Chondrocyte (in vitro differentiated cells): Measurements from ENCODE around the gene VPS51. TPM values are rescaled to one million over a fixed set of nuclear protein-coding genes. Genes with fewer than 3 reads are reported as not detected.

Source experiments
- DNase-seq: peaks from one replicate; pipeline ENCODE4 v3.0.0; 2021; ENCODE audit warnings: mixed read lengths, low spot score
- H3K27ac Mint-ChIP-seq: one replicate; pipeline ENCODE4 v1.8.0; 2021; ENCODE audit warnings: mild to moderate bottlenecking, moderate library complexity, mixed read lengths; ENCODE audit not compliant: unreplicated experiment
- H3K27me3 Mint-ChIP-seq: 2 replicates; pipeline ENCODE4 v1.8.0; 2021; ENCODE audit warnings: low read depth, mixed read lengths
- H3K36me3 Mint-ChIP-seq: 2 replicates; pipeline ENCODE4 v1.8.0; 2021; ENCODE audit warnings: low read depth, mixed read lengths
- H3K4me1 Mint-ChIP-seq: 2 replicates; pipeline ENCODE4 v1.8.0; 2021; ENCODE audit warnings: low read depth, mild to moderate bottlenecking, mixed read lengths
- H3K4me3 Mint-ChIP-seq: one replicate; pipeline ENCODE4 v1.8.0; 2021; ENCODE audit warnings: mild to moderate bottlenecking, moderate library complexity, mixed read lengths; ENCODE audit not compliant: unreplicated experiment
- H3K9me3 Mint-ChIP-seq: 2 replicates; pipeline ENCODE4 v1.8.0; 2021; ENCODE audit warnings: low read depth, mixed read lengths
- CTCF ChIP-seq: fragments of 200-600 bp; sonication (generic); IDR thresholded peaks from 2 replicates; pipeline ENCODE4 v1.5.0; 2021; ENCODE audit warnings: antibody characterized with exemption, mild to moderate bottlenecking, moderate library complexity
- total RNA-seq: library from RNA; stranded (reverse); gene quantifications from 3 replicates; pipeline ENCODE4 v1.2.1, GENCODE V29; 2021

The VPS51 gene
- total RNA-seq, 1 donor from 2014 or later = 73.4 TPM

GRCh38 chr11:65107078-65107477, 11.1 kb downstream of the VPS51 start:
- Mint-ChIP-seq H3K36me3 (peaks cover 3% of the 10 kb centered on the region), H3K27ac (no peak overlapping the region), H3K4me3 (no peak overlapping the region), H3K27me3 (no peaks in the 10 kb centered on the region), H3K9me3 (no peaks in the 10 kb centered on the region), H3K4me1 (peaks cover 25% of the 10 kb centered on the region)
- no peak for TF ChIP-seq CTCF
- DNase-seq = no peak

- H3K9me3 Mint-ChIP-seq = no peaks in the 10 kb centered on the region
- no peak for DNase-seq
- H3K4me3 Mint-ChIP-seq = no peak overlapping the region
- no peak for TF ChIP-seq CTCF
- no peaks in the 10 kb centered on the region for H3K27me3 Mint-ChIP-seq
- H3K36me3 Mint-ChIP-seq = peaks cover 3% of the 10 kb centered on the region
- no peak overlapping the region for H3K27ac Mint-ChIP-seq
- peaks cover 20% of the 10 kb centered on the region for H3K4me1 Mint-ChIP-seq
Measured at GRCh38 chr11:65107751-65108468, 11.9 kb downstream of the VPS51 start.

GRCh38 chr11:65108469-65109123, 12.6 kb downstream of the VPS51 start:
- DNase-seq = no peak
- no peak for TF ChIP-seq CTCF
- Mint-ChIP-seq H3K27me3 (no peaks in the 10 kb centered on the region), H3K9me3 (no peaks in the 10 kb centered on the region), H3K27ac (no peak overlapping the region), H3K4me3 (no peak overlapping the region), H3K4me1 (peaks cover 21% of the 10 kb centered on the region), H3K36me3 (peaks cover 3% of the 10 kb centered on the region)

GRCh38 chr11:65109231-65110198, 13.5 kb downstream of the VPS51 start:
- no peak for TF ChIP-seq CTCF
- peak; percentile 92 for DNase-seq
- peak overlapping the region; percentile 42 for H3K27ac Mint-ChIP-seq
- H3K36me3 Mint-ChIP-seq = peaks cover 3% of the 10 kb centered on the region
- H3K4me1 Mint-ChIP-seq = peaks cover 26% of the 10 kb centered on the region
- no peaks in the 10 kb centered on the region for H3K27me3 Mint-ChIP-seq
- H3K9me3 Mint-ChIP-seq = no peaks in the 10 kb centered on the region
- no peak overlapping the region for H3K4me3 Mint-ChIP-seq

DNA sequence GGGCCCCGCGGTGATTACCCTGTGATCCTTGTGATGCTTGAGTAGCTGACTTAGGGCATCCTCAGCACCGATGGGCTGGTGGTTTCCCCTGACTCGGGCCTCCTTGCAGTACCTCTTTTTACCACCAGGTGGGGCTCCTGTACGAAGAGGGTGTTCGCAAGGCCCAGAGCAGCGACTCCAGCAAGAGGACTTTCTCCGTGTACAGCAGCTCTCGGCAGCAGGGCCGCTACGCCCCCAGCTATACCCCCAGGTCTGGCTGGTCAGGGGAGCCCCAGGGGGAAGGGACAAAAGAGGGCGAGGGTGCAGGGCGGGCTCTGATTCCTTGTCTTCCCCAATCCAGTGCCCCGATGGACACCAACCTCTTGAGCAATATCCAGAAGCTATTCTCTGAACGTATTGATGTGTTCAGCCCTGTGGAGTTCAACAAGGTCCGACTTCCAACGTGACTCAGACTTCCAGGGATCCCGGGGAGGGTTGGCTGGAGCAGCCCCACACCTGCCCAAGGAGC, 14.4 kb downstream of the VPS51 start:
- TF ChIP-seq CTCF = peak; percentile 89
- H3K4me3 Mint-ChIP-seq = no peak overlapping the region
- no peaks in the 10 kb centered on the region for H3K9me3 Mint-ChIP-seq
- DNase-seq = peak; percentile 95
- peaks cover 1% of the 10 kb centered on the region for H3K36me3 Mint-ChIP-seq
- H3K27ac Mint-ChIP-seq = peak overlapping the region; percentile 42
- H3K27me3 Mint-ChIP-seq = no peaks in the 10 kb centered on the region
- peaks cover 26% of the 10 kb centered on the region for H3K4me1 Mint-ChIP-seq
